Epithelial cell of esophagus (primary cell): ENCODE data around the gene STK40.

ENCODE experiments used
- DNase-seq: peaks from one replicate; pipeline ENCODE4 v3.0.0; 2010; ENCODE audit warnings: low read depth
- H3K4me3 ChIP-seq: 2 replicates; pipeline ENCODE4 v1.5.1; 2011; ENCODE audit warnings: mild to moderate bottlenecking, low read length, control low read depth
- CTCF ChIP-seq: IDR thresholded peaks from 2 replicates; pipeline ENCODE4 v1.5.1; 2011; ENCODE audit warnings: low read depth, mild to moderate bottlenecking, low read length, control low read depth, inconsistent platforms; ENCODE audit not compliant: insufficient read depth; ENCODE audit errors: missing control alignments

STK40 gene

GRCh38 chr1:36400514-36400824 is 14.7 kb upstream of the STK40 start:
- TF ChIP-seq CTCF, result no peak
- DNase-seq, result no peak
- H3K4me3 ChIP-seq, result no peak overlapping the region

DNA sequence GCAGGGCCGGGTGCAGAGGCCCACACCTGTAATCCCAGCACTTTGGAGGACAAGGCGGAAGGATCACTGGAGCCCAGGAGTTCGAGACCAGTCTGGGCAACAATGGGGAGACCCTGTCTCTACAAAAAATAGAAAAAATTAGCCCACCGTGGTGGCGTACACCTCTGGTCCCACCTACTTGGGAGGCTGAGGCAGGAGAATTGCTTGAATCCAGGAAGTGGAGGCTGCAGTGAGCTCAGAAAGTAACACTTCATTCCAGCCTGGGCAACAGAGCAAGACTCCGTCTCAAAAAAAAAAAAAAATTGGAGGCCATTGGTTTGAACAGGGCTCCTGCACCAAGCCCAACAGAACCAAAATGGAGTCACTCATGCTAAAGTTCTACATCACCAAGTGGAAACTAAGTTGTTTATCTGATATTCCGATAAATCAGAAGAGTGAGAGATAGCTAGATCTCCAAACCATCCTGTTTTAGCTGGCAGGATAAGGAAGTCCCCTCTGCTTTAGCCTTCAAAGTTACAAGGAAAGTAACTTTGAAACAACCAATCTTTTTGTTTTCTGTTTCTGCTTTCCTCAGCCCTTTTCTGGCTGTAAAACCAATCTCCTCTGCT is 12.8 kb upstream of the STK40 start:
- no peak overlapping the region for H3K4me3 ChIP-seq
- DNase-seq, result no peak
- TF ChIP-seq CTCF, result no peak

- no peak for TF ChIP-seq CTCF
- peak within 1 kb of the TSS; percentile 93 for H3K4me3 ChIP-seq
- DNase-seq, result peak; percentile 95
Observed at GRCh38 chr1:36397378-36398230, 11.9 kb upstream of the STK40 start, which contains the start of gene LSM10. Gene LSM10 (minus strand): TSS chr1:36397908. CDS start chr1:36394129, 3,779 bp downstream.

- peak overlapping the region; percentile 93 for H3K4me3 ChIP-seq
- TF ChIP-seq CTCF, result no peak
- DNase-seq, result no peak
Observed at GRCh38 chr1:36397083-36397377, 11.3 kb upstream of the STK40 start.

DNA sequence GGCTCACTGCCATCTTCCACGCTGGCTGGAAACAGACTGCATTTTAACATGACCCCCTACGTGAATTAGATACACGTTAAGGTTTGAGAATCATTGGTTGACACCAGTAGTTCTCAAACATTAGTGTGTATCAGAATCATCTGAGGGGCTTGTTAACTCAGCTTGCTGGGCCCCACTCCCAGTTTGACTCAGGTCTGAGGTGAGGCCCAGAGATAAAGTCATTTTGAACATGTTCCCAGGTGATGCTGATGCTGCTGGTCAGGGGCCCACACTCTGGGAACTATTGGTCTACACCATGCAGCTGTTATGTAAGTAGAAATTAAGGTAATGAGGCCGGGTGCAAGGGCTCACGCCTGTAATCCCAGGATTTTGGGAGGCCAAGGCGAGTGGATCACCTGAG is 10.6 kb upstream of the STK40 start:
- no peak for DNase-seq
- no peak for TF ChIP-seq CTCF
- no peak overlapping the region for H3K4me3 ChIP-seq

GRCh38 chr1:36393686-36394085 is 8.0 kb upstream of the STK40 start:
- no peak overlapping the region for H3K4me3 ChIP-seq
- TF ChIP-seq CTCF, result no peak
- DNase-seq, result no peak

DNA sequence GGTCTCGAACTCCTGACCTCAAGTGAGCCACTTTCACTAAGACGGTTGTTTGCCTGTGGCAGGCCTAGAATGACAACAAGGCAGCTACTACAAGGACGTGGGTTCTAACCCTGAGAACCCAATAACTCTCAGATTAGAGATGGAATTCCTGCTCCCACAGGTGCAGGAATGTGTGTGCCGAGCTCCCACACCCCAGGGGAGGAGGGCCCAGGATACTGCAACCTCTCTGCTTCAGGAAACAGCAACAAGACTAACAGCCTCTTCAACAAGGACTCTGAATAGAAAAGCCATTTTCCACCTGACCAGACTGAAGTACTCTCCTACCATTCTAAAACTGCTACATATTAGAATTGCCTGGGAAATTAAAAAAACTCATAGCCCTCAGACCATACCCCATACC is 7.1 kb upstream of the STK40 start:
- no peak for TF ChIP-seq CTCF
- no peak for DNase-seq
- no peak overlapping the region for H3K4me3 ChIP-seq
